Calu3 (cell line): ENCODE results near the gene RPN2. TPM values are rescaled to one million over a fixed set of nuclear protein-coding genes. Genes with fewer than 3 reads are reported as not detected.
A peak's percentile ranks its signal among the peaks of the same experiment; 100 is the strongest.

ENCODE experiments used
- BruUV-seq: library from RNA; stranded (reverse); fragments of 400-500 nt; replicated peaks from 2 replicates; lab custom pipeline; 2021; lab: Mats Ljungman, UMichigan
- CTCF ChIA-PET: fragments of 300-600 bp; sonication (Branson Sonifier 250); formaldehyde crosslinking; loops from one replicate; lab custom pipeline; 2022; ENCODE audit warnings: antibody characterized with exemption; lab: Charles Lee
- DNase-seq: peaks from one replicate; pipeline ENCODE4 v3.0.0; 2022
- H3K27ac Mint-ChIP-seq: one replicate; pipeline ENCODE4 v1.8.0; 2022; ENCODE audit warnings: mixed read lengths; ENCODE audit not compliant: unreplicated experiment
- H3K27me3 Mint-ChIP-seq: one replicate; pipeline ENCODE4 v1.8.0; 2022; ENCODE audit warnings: mixed read lengths; ENCODE audit not compliant: unreplicated experiment
- H3K36me3 Mint-ChIP-seq: one replicate; pipeline ENCODE4 v1.8.0; 2022; ENCODE audit warnings: mild to moderate bottlenecking, moderate library complexity, mixed read lengths; ENCODE audit not compliant: insufficient read depth, unreplicated experiment
- H3K4me1 Mint-ChIP-seq: one replicate; pipeline ENCODE4 v1.8.0; 2022; ENCODE audit warnings: mild to moderate bottlenecking, low read depth, mixed read lengths; ENCODE audit not compliant: unreplicated experiment
- H3K4me3 Mint-ChIP-seq: one replicate; pipeline ENCODE4 v1.8.0; 2022; ENCODE audit warnings: mild to moderate bottlenecking, low read depth, moderate library complexity, mixed read lengths; ENCODE audit not compliant: unreplicated experiment
- H3K9me3 Mint-ChIP-seq: one replicate; pipeline ENCODE4 v1.8.0; 2022; ENCODE audit warnings: low read depth, mixed read lengths; ENCODE audit not compliant: unreplicated experiment
- intact Hi-C: fragments of 100-400 bp; cut with micrococcal nuclease; formaldehyde crosslinking; loops from one replicate; pipeline ENCODE4 v1.10.0; 2022; ENCODE audit not compliant: unreplicated experiment
- total RNA-seq: library from RNA; stranded (reverse); gene quantifications from 2 replicates; pipeline ENCODE4 v1.2.3, GENCODE V29; 2022
- TF ChIP-seq, protein P1 (sequence below): fragments of 200-600 bp; IDR thresholded peaks from one replicate; pipeline ENCODE4 v1.8.0; 2022; ENCODE audit warnings: antibody characterized with exemption; ENCODE audit not compliant: unreplicated experiment

RPN2 gene
- total RNA-seq, 1 experiment from 2014 or later, result 522 TPM

DNA sequence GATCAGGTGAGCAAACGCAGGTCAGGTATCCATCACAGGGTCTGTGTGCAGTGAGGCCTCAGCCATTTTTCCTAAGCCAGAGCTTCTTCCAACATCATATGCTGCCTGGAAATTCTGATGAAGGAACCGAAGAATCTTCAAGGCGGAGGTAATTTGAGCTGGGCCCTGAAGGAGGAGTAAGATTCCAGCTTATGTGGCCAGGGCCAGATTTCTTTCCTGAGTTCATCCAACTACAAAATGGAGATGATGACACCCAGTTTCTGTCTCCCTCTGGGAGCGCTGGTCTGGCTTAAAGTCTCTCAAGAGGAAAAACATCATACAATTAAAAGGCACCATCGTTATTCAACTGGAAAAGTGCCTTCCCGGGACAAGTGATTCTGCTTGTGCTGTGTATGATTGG lies 103.4 kb downstream of the RPN2 start:
- Mint-ChIP-seq H3K4me3 (no peak overlapping the region), H3K36me3 (no peaks in the 10 kb centered on the region), H3K4me1 (no peaks in the 10 kb centered on the region), H3K27ac (no peak overlapping the region), H3K27me3 (no peaks in the 10 kb centered on the region), H3K9me3 (no peaks in the 10 kb centered on the region)
- intact Hi-C loops, result no loop called here
- DNase-seq, result no peak
- TF ChIP-seq, protein P1, sequence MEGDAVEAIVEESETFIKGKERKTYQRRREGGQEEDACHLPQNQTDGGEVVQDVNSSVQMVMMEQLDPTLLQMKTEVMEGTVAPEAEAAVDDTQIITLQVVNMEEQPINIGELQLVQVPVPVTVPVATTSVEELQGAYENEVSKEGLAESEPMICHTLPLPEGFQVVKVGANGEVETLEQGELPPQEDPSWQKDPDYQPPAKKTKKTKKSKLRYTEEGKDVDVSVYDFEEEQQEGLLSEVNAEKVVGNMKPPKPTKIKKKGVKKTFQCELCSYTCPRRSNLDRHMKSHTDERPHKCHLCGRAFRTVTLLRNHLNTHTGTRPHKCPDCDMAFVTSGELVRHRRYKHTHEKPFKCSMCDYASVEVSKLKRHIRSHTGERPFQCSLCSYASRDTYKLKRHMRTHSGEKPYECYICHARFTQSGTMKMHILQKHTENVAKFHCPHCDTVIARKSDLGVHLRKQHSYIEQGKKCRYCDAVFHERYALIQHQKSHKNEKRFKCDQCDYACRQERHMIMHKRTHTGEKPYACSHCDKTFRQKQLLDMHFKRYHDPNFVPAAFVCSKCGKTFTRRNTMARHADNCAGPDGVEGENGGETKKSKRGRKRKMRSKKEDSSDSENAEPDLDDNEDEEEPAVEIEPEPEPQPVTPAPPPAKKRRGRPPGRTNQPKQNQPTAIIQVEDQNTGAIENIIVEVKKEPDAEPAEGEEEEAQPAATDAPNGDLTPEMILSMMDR, result peak; percentile 22
- BruUV-seq, result no TSS peak
- CTCF ChIA-PET, result interaction anchor here (0.6 to 1.4 kb wide), 7 partner anchors 12 to 1663 kb away, joined by 3 to 5 read pairs (median 4); no protein-coding TSS in a partner anchor

DNA sequence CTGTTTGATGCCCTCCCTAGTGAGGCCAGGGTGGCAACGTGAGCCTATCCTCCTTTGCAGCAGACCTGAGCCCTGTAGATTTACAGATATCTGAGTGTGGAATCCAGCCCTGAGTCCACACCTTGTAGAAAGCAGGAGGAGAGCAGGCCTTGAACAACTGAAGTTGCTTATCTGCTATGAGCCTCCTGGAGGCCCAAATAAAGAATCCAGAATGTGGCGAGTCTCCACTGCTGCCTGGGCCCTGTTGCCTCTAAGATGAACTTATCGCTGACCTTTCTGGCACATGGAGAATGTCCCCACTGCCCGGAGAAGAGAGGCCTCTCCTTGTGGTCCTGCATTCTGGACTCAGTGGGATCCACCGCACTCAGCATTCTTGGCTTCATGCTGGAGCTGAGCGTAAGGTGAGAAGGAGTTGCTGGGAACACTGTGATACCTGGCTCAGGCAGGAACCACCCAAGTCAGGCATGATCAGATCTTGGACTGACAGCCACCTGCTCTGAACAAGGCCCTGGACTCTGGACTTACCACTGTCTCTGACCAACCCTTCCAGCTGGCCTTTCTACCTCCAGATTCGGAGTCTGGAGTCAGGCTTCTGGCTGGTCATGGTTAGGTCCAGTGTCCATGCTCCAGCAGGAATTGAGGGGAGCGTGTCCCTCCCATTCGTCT lies 104.5 kb downstream of the RPN2 start:
- BruUV-seq, result no TSS peak
- Mint-ChIP-seq H3K27ac (no peak overlapping the region), H3K36me3 (no peaks in the 10 kb centered on the region), H3K4me3 (no peak overlapping the region), H3K27me3 (no peaks in the 10 kb centered on the region), H3K4me1 (no peaks in the 10 kb centered on the region), H3K9me3 (no peaks in the 10 kb centered on the region)
- no peak for DNase-seq
- intact Hi-C loops, result no loop called here
- CTCF ChIA-PET, result interaction anchor here (0.6 to 0.9 kb wide), 3 partner anchors 13 to 251 kb away, joined by 3 to 4 read pairs (median 3); no protein-coding TSS in a partner anchor
- TF ChIP-seq, protein P1, result no peak

DNA sequence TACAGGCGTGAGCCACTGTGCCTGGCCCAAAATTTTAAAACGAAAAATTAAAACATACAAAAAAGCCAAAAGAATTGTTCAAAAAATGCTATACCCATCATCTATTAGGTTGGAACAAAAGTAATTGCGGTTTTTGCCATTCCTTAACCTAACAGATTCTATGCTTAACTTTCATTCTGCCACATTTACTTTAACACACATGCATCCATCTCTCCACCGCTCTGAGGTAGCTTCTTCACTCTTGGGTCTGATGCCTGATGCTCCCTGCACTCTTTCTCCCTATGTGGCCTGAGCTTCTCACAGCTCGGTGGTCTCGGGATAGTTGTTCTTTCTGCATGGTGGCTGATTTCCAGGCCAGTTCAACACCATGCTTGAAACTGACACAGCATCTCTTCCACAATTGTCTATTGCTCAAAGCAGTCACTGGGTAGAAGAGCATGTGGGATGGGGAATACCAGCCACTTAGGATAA lies 105.6 kb downstream of the RPN2 start:
- no peak for DNase-seq
- Mint-ChIP-seq H3K27ac (no peak overlapping the region), H3K36me3 (peaks cover 7% of the 10 kb centered on the region), H3K4me1 (no peaks in the 10 kb centered on the region), H3K4me3 (no peak overlapping the region), H3K9me3 (no peaks in the 10 kb centered on the region), H3K27me3 (no peaks in the 10 kb centered on the region)
- no TSS peak for BruUV-seq
- intact Hi-C loops, result no loop called here
- CTCF ChIA-PET, result interaction anchor here (0.6 to 0.8 kb wide), 3 partner anchors 8 to 225 kb away, joined by 3 to 4 read pairs (median 3); no protein-coding TSS in a partner anchor
- TF ChIP-seq, protein P1, result no peak

DNA sequence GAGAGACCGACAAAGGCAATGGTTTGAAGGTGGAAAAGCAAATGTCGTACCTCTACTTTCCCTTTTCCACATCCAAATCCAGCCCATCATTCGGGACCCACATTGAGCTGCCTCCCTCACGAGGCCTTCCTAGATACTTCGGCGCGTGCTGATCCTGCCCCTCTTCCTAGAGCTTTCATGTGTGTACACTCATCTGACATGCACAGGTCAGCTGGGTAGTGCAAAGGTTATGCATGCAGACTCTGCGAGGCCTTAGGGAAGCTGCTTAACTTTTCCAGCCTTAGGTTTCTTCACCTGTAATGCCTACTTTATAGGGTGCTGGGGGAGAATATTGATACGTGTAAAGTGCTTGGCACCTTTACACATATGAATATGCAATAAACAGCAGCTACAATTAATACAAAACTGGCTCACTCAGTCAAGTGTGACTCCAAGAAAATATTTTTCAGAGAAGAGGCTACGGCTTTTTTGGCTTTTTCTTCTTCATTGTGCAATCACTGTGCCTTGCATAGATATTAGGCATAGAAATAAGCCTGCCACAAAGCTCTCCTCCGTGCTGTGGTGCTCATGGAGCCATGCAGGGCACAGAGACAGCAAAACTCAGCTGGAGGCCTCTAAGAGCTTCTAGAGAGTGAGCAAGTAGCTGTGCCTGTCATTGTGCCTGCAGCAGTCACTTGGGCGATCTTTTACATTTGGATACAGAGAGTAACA lies 106.7 kb downstream of the RPN2 start:
- no TSS peak for BruUV-seq
- CTCF ChIA-PET, result interaction anchor here (0.5 to 1.4 kb wide), 2 partner anchors 9 to 77 kb away, joined by 3 read pairs; no protein-coding TSS in a partner anchor
- intact Hi-C loops, result no loop called here
- no peaks in the 10 kb centered on the region for H3K4me1 Mint-ChIP-seq
- H3K27me3 Mint-ChIP-seq, result no peaks in the 10 kb centered on the region
- peaks cover 16% of the 10 kb centered on the region for H3K36me3 Mint-ChIP-seq
- no peak for DNase-seq
- H3K4me3 Mint-ChIP-seq, result no peak overlapping the region
- TF ChIP-seq, protein P1, result no peak
- no peak overlapping the region for H3K27ac Mint-ChIP-seq
- H3K9me3 Mint-ChIP-seq, result no peaks in the 10 kb centered on the region
